Activated CD4-positive, alpha-beta T cell treated with anti-CD3 and anti-CD28 coated beads, Interleukin-2, amount 50 U/mL, for 4 hours (primary cell): ENCODE results near the gene TANK.
A peak's percentile ranks its signal among the peaks of the same experiment; 100 is the strongest.

ENCODE experiments used
- DNase-seq, 2 experiments: peaks; one replicate each; pipeline ENCODE4 v3.0.0-alpha.2; 2020

TANK gene

GRCh38 chr2:161134547-161135518 is 25.4 kb upstream of the TANK start:
- DNase-seq: no peak

DNA sequence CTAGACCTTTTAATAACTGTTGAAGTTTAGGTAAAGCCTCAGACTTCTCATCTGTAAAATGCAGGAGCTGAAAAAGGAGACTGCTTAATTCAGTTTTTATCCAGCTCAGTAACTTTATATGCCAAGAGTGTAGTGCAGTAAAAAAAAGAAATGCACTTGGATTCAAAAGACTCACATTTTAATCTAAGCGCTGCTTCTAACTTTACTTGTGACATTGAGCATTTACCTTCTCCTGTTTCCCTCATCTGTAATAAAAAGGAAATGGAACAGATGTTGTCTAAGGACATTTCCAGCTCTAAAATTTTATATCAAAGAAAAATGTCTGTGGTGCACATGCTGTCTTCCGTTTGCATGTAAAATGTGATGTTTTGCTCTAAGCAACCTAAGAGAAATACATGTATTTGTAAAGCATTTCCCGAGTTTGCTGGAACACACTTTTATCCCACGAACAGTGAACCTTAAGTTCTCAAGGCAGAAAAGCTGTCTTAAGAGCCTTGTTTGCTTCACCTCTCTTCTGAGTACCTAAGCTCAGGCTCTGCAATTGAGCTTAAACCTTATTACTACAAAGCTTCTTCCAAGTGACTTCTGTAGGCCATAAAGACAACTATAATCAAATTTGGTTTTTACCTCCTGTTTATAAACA is 24.2 kb upstream of the TANK start:
- no peak for DNase-seq

GRCh38 chr2:161136696-161137324 is 23.4 kb upstream of the TANK start:
- no peak for DNase-seq

DNA sequence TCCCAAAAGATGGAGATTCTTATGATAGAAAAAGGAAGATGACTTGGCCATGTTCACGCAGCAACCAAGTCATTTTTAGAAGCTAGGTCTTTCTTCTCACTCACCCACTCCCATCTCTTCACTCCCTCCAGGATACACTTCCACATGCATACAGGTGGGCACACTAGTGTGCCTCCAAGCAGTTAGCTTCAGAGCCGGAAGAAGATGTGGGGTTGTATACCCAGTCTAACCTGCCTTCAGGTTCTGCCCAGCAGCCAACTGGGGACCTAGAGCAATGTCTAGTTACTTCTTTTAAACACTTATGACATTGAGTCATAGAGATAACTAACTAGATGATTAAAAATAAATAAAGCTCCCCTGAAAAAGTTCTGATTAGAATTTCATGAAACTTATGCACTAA is 21.8 kb upstream of the TANK start:
- no peak for DNase-seq

DNA sequence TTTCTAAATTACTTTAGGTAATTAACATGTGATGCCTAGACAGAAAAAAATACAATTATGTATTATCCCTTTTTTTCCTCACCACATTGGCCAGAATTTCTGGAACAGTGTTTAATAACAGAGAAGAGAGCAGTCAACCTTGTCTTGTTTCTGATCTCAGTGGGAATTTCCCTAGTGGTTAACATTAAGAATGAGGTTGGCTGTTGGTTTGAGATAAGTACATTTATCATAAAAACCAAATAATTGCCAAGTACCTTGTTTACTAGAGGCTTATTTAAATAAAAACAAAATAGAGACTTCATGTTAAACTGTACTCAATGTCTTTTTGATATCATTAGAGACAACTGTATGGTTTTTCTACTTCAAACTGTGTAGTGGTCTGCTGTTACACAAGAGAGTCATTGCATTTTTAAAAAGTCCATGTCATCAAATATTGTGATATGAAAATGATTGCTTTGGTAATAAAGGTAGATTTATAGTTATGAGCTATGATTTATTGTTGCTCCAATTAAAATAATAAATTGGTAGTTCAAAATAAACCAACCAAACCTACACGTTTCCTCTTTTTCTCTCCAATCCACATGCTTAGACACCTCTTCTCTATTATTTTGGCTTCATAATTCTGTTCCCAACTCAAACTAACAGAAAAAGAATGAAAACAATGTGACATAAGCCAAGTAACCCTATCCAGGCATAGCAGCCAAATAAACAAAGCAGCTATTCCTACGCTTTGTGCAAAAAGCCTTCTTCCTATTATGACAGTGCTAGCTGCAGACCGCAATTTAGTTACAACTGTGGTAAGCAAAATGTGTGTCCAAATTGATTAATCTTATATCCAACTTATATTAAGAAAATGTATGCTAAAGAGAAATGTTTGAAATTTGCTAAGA is 20.9 kb upstream of the TANK start:
- no peak for DNase-seq

DNA sequence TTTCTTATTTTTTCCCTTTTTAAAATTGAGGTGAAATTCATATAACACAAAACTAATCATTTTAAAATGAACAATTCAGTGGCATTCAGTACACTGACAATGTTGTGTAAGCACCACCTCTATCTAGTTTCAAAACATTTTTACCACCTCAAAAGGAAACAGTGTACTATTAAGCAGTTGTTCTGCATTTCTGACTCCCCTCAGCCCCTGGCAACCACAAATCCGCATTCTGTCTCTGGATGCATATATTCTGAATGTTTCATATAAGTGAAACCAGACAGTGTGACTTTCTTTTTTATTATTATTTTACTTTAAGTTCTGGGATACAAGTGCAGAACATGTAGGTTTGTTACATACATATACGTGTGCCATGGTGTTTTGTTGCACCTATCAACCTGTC is 19.2 kb upstream of the TANK start:
- DNase-seq: no peak

DNA sequence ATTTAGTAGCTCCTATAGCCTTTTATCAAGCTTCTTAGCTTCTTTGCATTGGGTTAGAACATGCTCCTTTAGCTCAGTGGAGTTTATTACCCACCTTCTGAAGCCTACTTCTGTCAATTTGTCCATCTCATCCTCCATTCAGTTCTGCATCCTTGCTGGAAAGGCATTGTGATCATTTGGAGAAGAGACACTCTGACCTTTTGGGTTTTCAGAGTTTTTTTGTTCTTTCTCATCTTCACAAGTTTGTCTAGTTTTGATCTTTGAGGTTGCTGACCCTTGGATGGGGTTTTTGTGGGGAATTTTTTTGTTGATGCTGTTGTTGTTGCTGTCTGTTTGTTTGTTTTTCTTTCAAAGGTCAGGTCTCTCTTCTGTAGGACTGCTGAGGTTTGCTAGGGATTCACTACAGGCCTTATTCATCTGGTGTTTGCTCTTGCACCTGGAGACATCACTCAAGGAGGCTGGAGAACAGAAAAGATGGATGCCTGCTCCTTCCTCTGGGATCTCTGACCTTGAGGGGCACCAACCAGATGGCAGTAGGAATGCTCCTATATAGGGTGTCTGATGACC is 13.9 kb upstream of the TANK start:
- DNase-seq: no peak

- no peak for DNase-seq
These were observed 13.2 kb upstream of the TANK start for GRCh38 chr2:161146996-161147395.

DNA sequence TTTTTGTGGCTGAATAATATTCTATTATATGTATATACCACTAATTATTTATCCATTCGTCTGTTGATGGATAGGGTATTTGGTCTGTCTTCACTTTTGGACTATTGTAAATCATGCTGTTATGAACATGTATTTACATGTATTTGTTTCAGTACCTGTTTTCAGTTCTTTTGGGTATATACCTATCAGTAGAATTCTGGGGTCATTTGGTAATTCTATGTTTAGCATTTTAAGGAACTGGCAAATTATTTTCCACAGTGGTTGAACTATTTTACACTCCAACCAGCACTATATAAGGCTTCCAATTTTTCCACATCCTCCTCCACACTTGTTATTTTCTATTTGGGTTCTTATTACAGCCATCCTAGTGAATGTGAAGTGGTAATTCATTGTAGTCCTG is 12.4 kb upstream of the TANK start:
- DNase-seq: no peak

GRCh38 chr2:161150704-161151103 is 9.5 kb upstream of the TANK start:
- no peak for DNase-seq

DNA sequence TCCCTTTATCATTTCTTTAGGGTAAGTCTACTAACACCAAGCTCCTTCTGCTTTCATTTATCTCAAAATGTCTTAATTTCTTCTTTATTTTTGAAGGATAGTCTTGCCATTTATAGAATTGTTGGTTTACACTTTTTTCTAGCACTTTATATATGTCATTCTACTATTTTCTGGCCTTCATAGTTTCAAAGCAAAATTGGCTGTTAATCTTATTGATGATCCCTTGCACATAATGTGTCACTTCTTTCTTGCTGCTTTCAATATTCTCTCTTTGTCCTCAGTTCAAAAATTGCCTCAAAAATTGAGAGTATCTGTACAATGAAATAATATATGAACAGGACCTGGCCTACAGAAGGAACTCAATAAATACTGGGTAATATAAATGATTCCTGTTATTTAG is 7.9 kb upstream of the TANK start:
- no peak for DNase-seq

DNA sequence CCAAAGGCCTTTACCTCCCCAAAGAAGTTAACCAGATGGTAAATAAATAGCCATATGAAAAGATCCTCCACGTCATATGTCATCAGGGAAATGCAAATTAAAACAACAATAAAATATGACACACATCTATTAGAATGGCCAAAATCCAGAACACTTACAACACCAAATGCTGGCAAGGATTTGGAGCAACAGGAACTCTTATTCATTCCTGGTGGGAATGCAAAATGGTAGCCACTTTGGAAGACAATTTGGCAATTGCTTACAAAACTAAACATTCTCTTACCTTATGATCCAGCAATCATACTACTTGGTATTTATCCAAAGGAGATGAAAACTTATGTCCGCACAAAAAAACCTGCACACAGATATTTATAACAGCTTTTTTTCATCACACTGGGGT is 1.3 kb upstream of the TANK start:
- DNase-seq: no peak

DNA sequence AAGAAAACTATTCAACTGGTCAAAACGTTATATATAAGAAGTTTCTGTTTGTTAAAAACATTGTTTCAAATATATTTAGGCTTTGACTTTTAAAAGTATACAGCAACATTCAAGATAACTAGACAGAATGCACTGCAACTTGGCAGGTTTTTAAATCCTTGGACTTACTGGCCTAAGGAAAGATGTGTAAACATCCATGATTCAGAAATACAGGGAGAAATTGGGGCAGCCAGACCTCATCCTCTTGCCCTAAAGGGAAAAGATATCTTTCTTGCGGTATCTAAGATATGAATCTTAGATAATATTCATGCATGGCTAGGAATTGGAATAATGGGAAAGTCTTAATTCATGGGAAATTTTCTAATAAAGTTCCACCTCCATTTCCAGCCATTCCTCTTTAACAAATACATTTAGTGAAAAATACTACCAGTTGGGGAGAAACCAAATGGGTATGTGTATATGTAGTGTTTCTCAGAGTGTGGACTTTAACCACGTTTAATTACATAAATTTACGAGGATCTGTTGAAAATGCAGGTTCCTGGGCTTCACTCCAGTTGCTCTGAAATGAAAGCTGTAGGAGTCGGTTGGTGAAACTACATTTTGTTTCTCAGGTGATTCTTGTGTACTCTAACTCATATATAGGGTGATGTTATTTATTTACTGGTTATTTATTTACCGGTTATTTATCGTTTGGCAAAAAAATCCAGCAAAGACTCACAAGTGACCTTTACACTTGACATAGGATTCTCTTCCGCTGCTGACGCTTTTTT is 587 bp upstream of the TANK start:
- no peak for DNase-seq

DNA sequence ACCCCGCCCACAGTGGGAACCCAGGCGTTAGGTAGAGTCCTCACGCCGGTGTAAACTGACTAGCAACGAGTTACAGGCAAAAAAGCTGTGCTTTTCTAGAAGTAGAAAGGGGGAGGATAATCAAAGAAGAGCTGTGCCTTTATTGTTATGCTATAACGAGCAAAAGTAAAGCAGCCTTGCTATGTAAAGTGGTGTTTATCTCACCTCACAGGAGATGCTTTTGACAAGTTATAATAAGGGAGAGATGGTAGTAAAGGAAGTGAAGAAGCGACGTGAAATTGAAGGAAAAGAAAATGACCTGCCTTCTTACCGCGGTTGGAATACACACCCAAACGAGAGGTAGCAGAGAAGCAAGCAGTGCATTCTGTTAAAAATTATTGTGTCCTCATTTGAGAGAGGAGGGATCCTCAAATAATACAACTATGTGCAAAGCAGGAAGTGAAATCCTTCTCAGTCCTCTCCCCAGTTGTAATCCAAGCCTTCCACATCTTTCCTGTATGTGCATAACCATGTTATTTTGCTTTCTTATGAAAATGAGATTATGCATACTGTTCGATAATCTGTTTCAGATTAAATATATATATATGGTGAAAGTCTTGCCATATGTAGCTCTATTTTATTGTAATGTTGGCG is 962 bp downstream of the TANK start:
- DNase-seq: no peak

- no peak for DNase-seq
These were observed 3.2 kb downstream of the TANK start for GRCh38 chr2:161163440-161163839.

DNA sequence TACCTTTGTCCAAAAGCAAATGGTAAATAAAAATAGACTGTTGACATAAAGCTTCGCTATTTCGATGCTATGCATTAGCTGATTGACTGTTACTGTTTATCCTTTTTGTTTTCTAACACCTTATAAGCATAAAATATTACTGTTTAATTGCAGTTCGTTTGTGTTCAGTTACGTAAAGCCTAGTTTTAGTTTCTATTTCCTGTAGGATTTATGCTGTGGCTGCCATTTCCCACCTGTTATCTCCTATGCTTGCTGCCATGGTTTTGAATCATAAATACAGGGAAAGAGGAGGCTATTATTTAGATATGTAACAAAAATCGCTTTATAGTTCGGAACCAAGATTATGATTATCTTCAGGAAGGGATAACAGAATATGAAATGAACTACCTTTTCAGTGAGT is 3.9 kb downstream of the TANK start:
- DNase-seq: no peak

DNA sequence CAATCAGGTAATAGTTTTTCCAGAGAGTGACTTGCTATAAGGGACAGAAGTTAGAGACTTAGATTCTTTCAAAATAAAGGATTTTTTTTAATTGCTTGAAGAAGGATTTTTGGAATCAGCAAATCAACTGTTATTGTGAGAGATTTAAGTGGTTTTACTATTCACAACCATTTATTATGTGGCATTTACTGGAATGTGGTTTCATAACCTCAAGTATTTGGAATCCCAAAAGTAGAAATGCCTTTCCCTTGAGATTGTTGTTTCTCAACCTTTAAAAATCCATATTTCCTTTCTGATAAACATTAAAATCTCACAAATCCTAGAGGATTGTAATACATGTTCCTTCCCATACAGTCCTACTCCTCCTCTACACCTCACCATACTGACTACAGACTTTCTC is 5.0 kb downstream of the TANK start:
- DNase-seq: no peak

DNA sequence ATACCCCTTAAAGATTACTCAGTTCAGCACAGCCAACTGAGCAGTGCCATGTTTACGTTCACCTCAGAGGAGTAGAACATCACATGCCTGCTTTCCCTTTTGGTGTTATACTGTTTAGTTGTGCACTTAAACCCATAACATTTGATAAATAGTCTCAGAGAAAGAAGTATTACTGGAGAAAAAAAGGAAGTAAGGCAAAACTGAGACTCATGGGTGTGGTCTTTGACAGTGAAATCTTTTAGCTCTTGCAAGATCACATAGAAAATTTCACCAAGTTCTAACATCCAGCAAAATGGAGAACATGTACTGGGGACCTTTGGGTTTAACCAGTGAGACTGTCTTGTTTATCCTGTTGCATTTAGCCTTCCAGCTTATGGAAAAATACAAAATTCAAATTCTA is 5.6 kb downstream of the TANK start:
- no peak for DNase-seq

GRCh38 chr2:161166538-161167409 is 6.5 kb downstream of the TANK start:
- peak; percentile 26 to 35 for DNase-seq

DNA sequence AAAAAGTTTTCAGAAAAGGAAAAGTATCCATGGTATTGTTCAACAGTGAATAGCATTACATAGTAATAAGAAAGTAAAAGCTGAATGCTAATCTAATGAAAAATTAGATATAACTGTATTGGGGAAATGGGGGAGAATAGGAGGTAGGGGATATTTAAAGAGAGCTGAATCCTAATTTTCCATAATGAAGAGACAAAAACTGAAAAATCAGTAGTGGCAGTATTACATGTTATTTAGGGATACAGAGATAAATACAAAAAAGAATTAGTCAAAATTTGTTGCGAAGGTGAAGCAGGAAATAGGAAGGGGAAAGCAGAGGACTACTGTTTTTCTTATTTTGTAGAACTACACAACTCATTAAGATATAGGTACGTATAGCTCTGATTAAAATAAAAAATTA is 9.1 kb downstream of the TANK start:
- no peak for DNase-seq
